HG03066 (cell line): Measurements from ENCODE around the gene XPR1.
A peak's percentile ranks its signal among the peaks of the same experiment; 100 is the strongest.

Experiments used
- ATAC-seq: cut with Tn5 transposase; IDR thresholded peaks from one replicate; pipeline ENCODE4 v1.9.1; 2021; ENCODE audit warnings: low read depth; ENCODE audit not compliant: unreplicated experiment

XPR1 gene

GRCh38 chr1:180908074-180908765 is 276.4 kb downstream of the XPR1 start:
- ATAC-seq, result no peak

- peak; percentile 42 for ATAC-seq
These were observed 277.2 kb downstream of the XPR1 start for GRCh38 chr1:180909005-180909414.

GRCh38 chr1:180909462-180909976 is 277.7 kb downstream of the XPR1 start:
- ATAC-seq, result peak; percentile 48

- ATAC-seq, result no peak
These were observed 279.9 kb downstream of the XPR1 start for GRCh38 chr1:180911640-180912191.

GRCh38 chr1:180912211-180912800 is 280.5 kb downstream of the XPR1 start:
- no peak for ATAC-seq

- no peak for ATAC-seq
These were observed 281.2 kb downstream of the XPR1 start, which contains the start of gene KIAA1614 for GRCh38 chr1:180912801-180913565. Gene KIAA1614, plus strand, starts transcription at chr1:180912897. Its CDS starts 347 bp downstream, at chr1:180913244.

- no peak for ATAC-seq
These were observed 283.7 kb downstream of the XPR1 start for GRCh38 chr1:180915426-180915965.

GRCh38 chr1:180916012-180916770 is 284.4 kb downstream of the XPR1 start:
- ATAC-seq, result no peak

GRCh38 chr1:180916771-180917170 is 284.9 kb downstream of the XPR1 start:
- ATAC-seq, result no peak

GRCh38 chr1:180917306-180918065 is 285.7 kb downstream of the XPR1 start:
- ATAC-seq, result no peak

- no peak for ATAC-seq
These were observed 286.7 kb downstream of the XPR1 start for GRCh38 chr1:180918519-180918918.

- ATAC-seq, result no peak
These were observed 287.4 kb downstream of the XPR1 start for GRCh38 chr1:180919183-180919700.

GRCh38 chr1:180920193-180920592 is 288.4 kb downstream of the XPR1 start:
- no peak for ATAC-seq

GRCh38 chr1:180920702-180921101 is 288.9 kb downstream of the XPR1 start:
- ATAC-seq, result no peak

GRCh38 chr1:180921386-180921785 is 289.6 kb downstream of the XPR1 start:
- ATAC-seq, result no peak

- no peak for ATAC-seq
These were observed 290.2 kb downstream of the XPR1 start for GRCh38 chr1:180921891-180922630.

- ATAC-seq, result no peak
These were observed 290.8 kb downstream of the XPR1 start for GRCh38 chr1:180922631-180923015.
